Osteoblast (primary cell): Measurements from ENCODE around the gene RPS24. TPM values are rescaled to one million over a fixed set of nuclear protein-coding genes. Genes with fewer than 3 reads are reported as not detected.

Experiments
- DNase-seq: peaks from one replicate; pipeline ENCODE4 v3.0.0; 2011; ENCODE audit warnings: low spot score, mixed read lengths; ENCODE audit not compliant: insufficient read length; ENCODE audit errors: missing footprints
- H2AFZ ChIP-seq: 2 replicates; pipeline ENCODE4 v1.6.0; 2011; ENCODE audit warnings: mild to moderate bottlenecking, low read length
- H3K27ac ChIP-seq: 2 replicates; pipeline ENCODE4 v1.5.1; 2011; ENCODE audit warnings: mild to moderate bottlenecking, low read depth, low read length, moderate library complexity
- H3K27me3 ChIP-seq: 2 replicates; pipeline ENCODE4 v1.6.0; 2012; ENCODE audit warnings: mild to moderate bottlenecking, control low read depth, inconsistent platforms, low read length, moderate library complexity; ENCODE audit not compliant: insufficient read depth
- H3K36me3 ChIP-seq: 2 replicates; pipeline ENCODE4 v1.5.1; 2011; ENCODE audit warnings: mild to moderate bottlenecking, low read length, control low read depth, moderate library complexity; ENCODE audit not compliant: insufficient read depth
- H3K4me1 ChIP-seq: 2 replicates; pipeline ENCODE4 v1.5.1; 2011; ENCODE audit warnings: mild to moderate bottlenecking, low read length, control low read depth, moderate library complexity; ENCODE audit not compliant: insufficient read depth
- H3K4me2 ChIP-seq: 2 replicates; pipeline ENCODE4 v1.6.0; 2011; ENCODE audit warnings: mild to moderate bottlenecking, low read length; ENCODE audit not compliant: insufficient read depth
- H3K4me3 ChIP-seq: fragments of 200-600 bp; sonication (generic); 3 replicates; pipeline ENCODE4 v1.5.1; 2012; ENCODE audit warnings: mild to moderate bottlenecking, low read length, inconsistent platforms; ENCODE audit not compliant: insufficient read depth
- H3K79me2 ChIP-seq: 2 replicates; pipeline ENCODE4 v1.6.0; 2012; ENCODE audit warnings: mild to moderate bottlenecking, low read length, control low read depth, inconsistent platforms; ENCODE audit not compliant: insufficient read depth
- H3K9me3 ChIP-seq: 2 replicates; pipeline ENCODE4 v1.5.1; 2011; ENCODE audit warnings: low read depth, low read length, control low read depth
- H4K20me1 ChIP-seq: 2 replicates; pipeline ENCODE4 v1.6.0; 2012; ENCODE audit warnings: mild to moderate bottlenecking, low read length, control low read depth; ENCODE audit not compliant: insufficient read depth
- total RNA-seq: library from RNA; depleted of rRNA; stranded (reverse); fragments of >200 nt; gene quantifications from 2 replicates; pipeline ENCODE4 v1.2.3, GENCODE V29; 2012
- TF ChIP-seq, protein P1 (sequence below): IDR thresholded peaks from 2 replicates; pipeline ENCODE4 v1.5.1; 2011; ENCODE audit warnings: mild to moderate bottlenecking, low read depth, low read length, moderate library complexity; ENCODE audit errors: extremely low read depth

The RPS24 gene
- total RNA-seq, 1 donor = 1,685 TPM

DNA sequence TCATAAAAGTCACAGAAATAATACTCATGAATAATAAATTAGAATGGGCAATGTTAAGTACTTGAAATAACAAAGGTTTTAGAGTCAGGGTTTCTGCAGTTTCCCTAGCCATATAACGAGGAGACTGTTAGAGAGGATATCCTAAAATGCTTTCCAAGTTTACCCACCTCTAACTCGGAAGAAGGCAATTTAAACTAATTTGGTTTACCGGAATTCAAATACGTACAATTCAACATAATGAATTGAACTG lies 351 bp upstream of the RPS24 start:
- Histone ChIP-seq H3K27me3 (no peaks in the 10 kb centered on the region), H3K79me2 (peaks cover 56% of the 10 kb centered on the region), H3K36me3 (peaks cover 33% of the 10 kb centered on the region), H2AFZ (peak overlapping the region; percentile 49), H4K20me1 (peaks cover 42% of the 10 kb centered on the region), H3K4me1 (peaks cover 50% of the 10 kb centered on the region), H3K4me2 (peak overlapping the region; percentile 95), H3K4me3 (peak overlapping the region; percentile 98), H3K9me3 (no peaks in the 10 kb centered on the region), H3K27ac (no peak overlapping the region)
- TF ChIP-seq, protein P1, sequence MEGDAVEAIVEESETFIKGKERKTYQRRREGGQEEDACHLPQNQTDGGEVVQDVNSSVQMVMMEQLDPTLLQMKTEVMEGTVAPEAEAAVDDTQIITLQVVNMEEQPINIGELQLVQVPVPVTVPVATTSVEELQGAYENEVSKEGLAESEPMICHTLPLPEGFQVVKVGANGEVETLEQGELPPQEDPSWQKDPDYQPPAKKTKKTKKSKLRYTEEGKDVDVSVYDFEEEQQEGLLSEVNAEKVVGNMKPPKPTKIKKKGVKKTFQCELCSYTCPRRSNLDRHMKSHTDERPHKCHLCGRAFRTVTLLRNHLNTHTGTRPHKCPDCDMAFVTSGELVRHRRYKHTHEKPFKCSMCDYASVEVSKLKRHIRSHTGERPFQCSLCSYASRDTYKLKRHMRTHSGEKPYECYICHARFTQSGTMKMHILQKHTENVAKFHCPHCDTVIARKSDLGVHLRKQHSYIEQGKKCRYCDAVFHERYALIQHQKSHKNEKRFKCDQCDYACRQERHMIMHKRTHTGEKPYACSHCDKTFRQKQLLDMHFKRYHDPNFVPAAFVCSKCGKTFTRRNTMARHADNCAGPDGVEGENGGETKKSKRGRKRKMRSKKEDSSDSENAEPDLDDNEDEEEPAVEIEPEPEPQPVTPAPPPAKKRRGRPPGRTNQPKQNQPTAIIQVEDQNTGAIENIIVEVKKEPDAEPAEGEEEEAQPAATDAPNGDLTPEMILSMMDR = no peak
- no peak for DNase-seq

DNA sequence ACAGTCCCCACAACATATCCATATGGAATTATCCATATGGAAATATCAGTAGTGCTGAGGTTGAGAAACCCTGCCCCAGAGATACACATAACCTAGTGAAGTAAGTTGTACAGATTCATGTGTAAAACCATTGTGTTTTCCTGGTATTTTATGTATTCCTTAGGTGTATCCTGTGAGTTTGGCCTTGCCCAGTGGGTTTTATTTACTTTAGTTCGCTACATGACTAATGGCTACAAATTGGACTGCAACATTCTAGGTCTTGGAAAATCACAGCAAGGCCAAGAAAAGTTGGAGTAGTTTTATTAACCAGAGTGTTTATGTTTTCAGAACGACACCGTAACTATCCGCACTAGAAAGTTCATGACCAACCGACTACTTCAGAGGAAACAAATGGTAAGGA lies 1.4 kb downstream of the RPS24 start:
- Histone ChIP-seq H3K79me2 (peaks cover 61% of the 10 kb centered on the region), H3K9me3 (no peaks in the 10 kb centered on the region), H2AFZ (no peak overlapping the region), H3K27ac (peak overlapping the region; percentile 71), H3K4me2 (peak overlapping the region; percentile 95), H4K20me1 (peaks cover 58% of the 10 kb centered on the region), H3K36me3 (peaks cover 50% of the 10 kb centered on the region), H3K4me3 (peak overlapping the region; percentile 98), H3K27me3 (no peaks in the 10 kb centered on the region), H3K4me1 (peaks cover 42% of the 10 kb centered on the region)
- TF ChIP-seq, protein P1 = no peak
- DNase-seq = peak; percentile 8

DNA sequence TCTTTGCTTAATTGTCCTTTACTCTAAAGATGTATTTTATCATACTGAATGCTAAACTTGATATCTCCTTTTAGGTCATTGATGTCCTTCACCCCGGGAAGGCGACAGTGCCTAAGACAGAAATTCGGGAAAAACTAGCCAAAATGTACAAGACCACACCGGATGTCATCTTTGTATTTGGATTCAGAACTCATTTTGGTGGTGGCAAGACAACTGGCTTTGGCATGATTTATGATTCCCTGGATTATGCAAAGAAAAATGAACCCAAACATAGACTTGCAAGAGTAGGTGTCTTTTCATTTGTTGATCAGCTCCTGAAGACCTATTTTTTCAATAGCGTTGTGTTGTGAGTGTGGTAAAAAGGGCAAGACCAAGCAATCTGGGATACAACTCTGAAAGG lies 1.8 kb downstream of the RPS24 start:
- H2AFZ ChIP-seq = no peak overlapping the region
- H3K79me2 ChIP-seq = peaks cover 62% of the 10 kb centered on the region
- no peaks in the 10 kb centered on the region for H3K9me3 ChIP-seq
- peaks cover 54% of the 10 kb centered on the region for H3K36me3 ChIP-seq
- H3K4me3 ChIP-seq = peak overlapping the region; percentile 98
- H3K4me1 ChIP-seq = peaks cover 42% of the 10 kb centered on the region
- DNase-seq = no peak
- peak overlapping the region; percentile 95 for H3K4me2 ChIP-seq
- H3K27ac ChIP-seq = peak overlapping the region; percentile 71
- no peaks in the 10 kb centered on the region for H3K27me3 ChIP-seq
- peaks cover 61% of the 10 kb centered on the region for H4K20me1 ChIP-seq
- TF ChIP-seq, protein P1 = no peak

DNA sequence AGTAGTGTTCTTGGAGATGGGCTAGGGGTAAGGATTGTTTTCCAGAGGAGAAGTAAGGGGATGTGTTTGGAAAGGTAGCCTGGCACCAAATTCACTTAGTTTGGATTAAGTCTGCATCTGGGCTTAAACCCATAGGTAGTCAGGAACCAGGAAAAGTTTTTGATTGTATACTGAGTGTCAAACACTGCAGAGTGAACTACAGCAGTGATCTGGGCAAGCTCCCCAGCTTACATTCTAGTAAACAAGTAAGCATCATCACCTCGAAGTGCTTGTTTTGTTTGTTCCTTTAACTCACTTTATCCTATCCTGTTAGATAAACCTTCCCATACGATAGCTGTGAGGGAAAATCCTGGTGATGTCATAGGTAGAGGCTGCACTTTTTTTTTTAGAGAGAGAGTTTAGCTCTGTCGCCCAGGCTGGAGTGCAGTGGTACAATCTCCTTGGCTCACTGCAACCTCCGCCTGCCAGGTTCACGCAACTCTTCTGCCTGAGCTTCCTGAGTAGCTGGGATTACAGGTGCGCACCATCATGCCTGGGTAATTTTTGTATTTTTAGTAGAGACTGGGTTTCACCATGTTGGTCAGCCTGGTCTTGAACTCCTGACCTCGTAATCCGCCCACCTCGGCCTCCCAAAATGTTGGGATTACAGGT lies 2.4 kb downstream of the RPS24 start:
- Histone ChIP-seq H2AFZ (no peak overlapping the region), H3K27ac (peak overlapping the region; percentile 71), H4K20me1 (peaks cover 66% of the 10 kb centered on the region), H3K79me2 (peaks cover 68% of the 10 kb centered on the region), H3K4me2 (peak overlapping the region; percentile 95), H3K36me3 (peaks cover 60% of the 10 kb centered on the region), H3K4me1 (peaks cover 42% of the 10 kb centered on the region), H3K27me3 (no peaks in the 10 kb centered on the region), H3K4me3 (no peak overlapping the region), H3K9me3 (no peaks in the 10 kb centered on the region)
- TF ChIP-seq, protein P1 = no peak
- DNase-seq = no peak
